IMR-90 (cell line): ENCODE data around the gene OR5C1. TPM values are rescaled to one million over a fixed set of nuclear protein-coding genes. Genes with fewer than 3 reads are reported as not detected.

Experiments used
- ATAC-seq: fragments of 200-7000 bp; cut with Tn5 transposase; 2 replicates; pipeline ENCODE4 v1.9.1; 2020; ENCODE audit warnings: low read depth, mild to moderate bottlenecking, moderate library complexity
- BruUV-seq: library from RNA; stranded (reverse); fragments of 400-500 nt; replicated peaks from 2 replicates; lab custom pipeline; 2021; lab: Mats Ljungman, UMichigan
- CTCF ChIA-PET: fragments of 300-600 bp; formaldehyde crosslinking; extraction: SDS; loops from one replicate; lab custom pipeline; 2021; ENCODE audit warnings: antibody characterized with exemption; lab: Yijun Ruan, JAX
- POLR2A ChIA-PET: fragments of 300-600 bp; sonication (Branson Sonifier 250); formaldehyde crosslinking; loops from one replicate; lab custom pipeline; 2022; ENCODE audit warnings: antibody characterized with exemption; ENCODE audit not compliant: unreplicated experiment; lab: Charles Lee
- DNase-seq: peaks from one replicate; pipeline ENCODE4 v3.0.0; 2013
- H2AFZ ChIP-seq: replicated peaks from 2 replicates; pipeline ENCODE3; 2013; ENCODE audit warnings: low read length, mild to moderate bottlenecking; ENCODE audit not compliant: poor library complexity
- H2AK5ac ChIP-seq: 2 replicates; pipeline ENCODE4 v1.6.1; 2013; ENCODE audit warnings: low read depth, low read length, inconsistent platforms
- H2AK9ac ChIP-seq: replicated peaks from 2 replicates; pipeline ENCODE3; 2013; ENCODE audit warnings: mild to moderate bottlenecking, low read depth, low read length, moderate library complexity; ENCODE audit not compliant: poor library complexity
- H2BK120ac ChIP-seq: 2 replicates; pipeline ENCODE4 v1.6.1; 2013; ENCODE audit warnings: low read depth, low read length, inconsistent platforms
- H2BK15ac ChIP-seq: 3 replicates; pipeline ENCODE4 v1.6.1; 2013; ENCODE audit warnings: low read depth, low read length, inconsistent platforms
- H2BK20ac ChIP-seq: 2 replicates; pipeline ENCODE4 v1.6.1; 2013; ENCODE audit warnings: low read depth, mild to moderate bottlenecking, inconsistent platforms, low read length, moderate library complexity
- H2BK5ac ChIP-seq: 2 replicates; pipeline ENCODE4 v1.6.1; 2013; ENCODE audit warnings: mild to moderate bottlenecking, low read depth, low read length, inconsistent platforms; ENCODE audit not compliant: poor library complexity, severe bottlenecking
- H3K14ac ChIP-seq: replicated peaks from 2 replicates; pipeline ENCODE4 v1.6.1; 2013; ENCODE audit warnings: low read depth, low read length, inconsistent platforms
- H3K18ac ChIP-seq: 2 replicates; pipeline ENCODE4 v1.6.1; 2013; ENCODE audit warnings: low read depth, low read length, control low read depth
- H3K23ac ChIP-seq: 2 replicates; pipeline ENCODE4 v1.6.1; 2013; ENCODE audit warnings: low read depth, low read length, inconsistent platforms
- H3K27ac ChIP-seq: 2 replicates; pipeline ENCODE4 v1.5.1; 2013; ENCODE audit warnings: mild to moderate bottlenecking, control low read depth, low read length; ENCODE audit not compliant: insufficient read depth
- H3K27me3 ChIP-seq: 2 replicates; pipeline ENCODE4 v1.6.1; 2013; ENCODE audit warnings: low read length; ENCODE audit not compliant: control insufficient read depth, insufficient read depth
- H3K36me3 ChIP-seq: 2 replicates; pipeline ENCODE4 v1.6.1; 2013; ENCODE audit warnings: low read length, mixed read lengths; ENCODE audit not compliant: control insufficient read depth, insufficient read depth
- H3K4ac ChIP-seq: 2 replicates; pipeline ENCODE4 v1.6.1; 2013; ENCODE audit warnings: low read depth, low read length, inconsistent platforms
- H3K4me1 ChIP-seq: 2 replicates; pipeline ENCODE4 v1.6.1; 2013; ENCODE audit warnings: low read length, mixed read lengths; ENCODE audit not compliant: control insufficient read depth, insufficient read depth
- H3K4me2 ChIP-seq: 2 replicates; pipeline ENCODE4 v1.6.1; 2013; ENCODE audit warnings: low read depth, mild to moderate bottlenecking, control low read depth, low read length, moderate library complexity
- H3K4me3 ChIP-seq: 2 replicates; pipeline ENCODE4 v1.5.1; 2013; ENCODE audit warnings: low read depth, mild to moderate bottlenecking, control low read depth, low read length, moderate library complexity; ENCODE audit not compliant: insufficient read depth
- H3K56ac ChIP-seq: 2 replicates; pipeline ENCODE4 v1.6.1; 2013; ENCODE audit warnings: low read length, inconsistent platforms; ENCODE audit not compliant: insufficient read depth; ENCODE audit errors: extremely low read depth
- H3K79me1 ChIP-seq, 2 experiments: 2 replicates each; pipeline ENCODE4 v1.6.1; 2013; ENCODE audit warnings: low read length in 2 of 2, inconsistent platforms in 1 of 2, low read depth in 1 of 2
- H3K9ac ChIP-seq: 2 replicates; pipeline ENCODE4 v1.6.1; 2013; ENCODE audit warnings: low read depth, low read length, control low read depth
- H3K9me1 ChIP-seq: 2 replicates; pipeline ENCODE4 v1.6.1; 2013; ENCODE audit warnings: low read length, inconsistent platforms; ENCODE audit not compliant: insufficient read depth
- H3K9me3 ChIP-seq: 2 replicates; pipeline ENCODE4 v1.6.1; 2013; ENCODE audit warnings: low read length; ENCODE audit not compliant: control insufficient read depth, insufficient read depth
- H4K20me1 ChIP-seq: 2 replicates; pipeline ENCODE4 v1.6.1; 2013; ENCODE audit warnings: low read length, inconsistent platforms; ENCODE audit not compliant: insufficient read depth
- H4K5ac ChIP-seq: 2 replicates; pipeline ENCODE4 v1.6.1; 2013; ENCODE audit warnings: mild to moderate bottlenecking, low read depth, low read length, control low read depth
- H4K8ac ChIP-seq, 2 experiments: 2 replicates each; pipeline ENCODE4 v1.6.1; 2013; ENCODE audit warnings: low read depth in 2 of 2, low read length in 2 of 2, control low read depth in 1 of 2, inconsistent platforms in 1 of 2
- H4K91ac ChIP-seq: 2 replicates; pipeline ENCODE4 v1.6.1; 2013; ENCODE audit warnings: low read depth, low read length, inconsistent platforms; ENCODE audit not compliant: insufficient read depth
- CTCF ChIP-seq: conservative IDR thresholded peaks from 2 replicates; pipeline ENCODE4 v1.5.1; 2012; ENCODE audit warnings: mild to moderate bottlenecking, low read depth, low read length, improper control_type of control experiment
- FOS ChIP-seq: fragments of 150-350 bp; IDR thresholded peaks from 2 replicates; pipeline ENCODE4 v1.6.1; 2016; ENCODE audit warnings: low read depth, low read length
- MXI1 ChIP-seq: IDR thresholded peaks from 2 replicates; pipeline ENCODE4 v1.6.1; 2012; ENCODE audit warnings: low read depth, mild to moderate bottlenecking, low read length, moderate library complexity, borderline replicate concordance
- RAD21 ChIP-seq: IDR thresholded peaks from 2 replicates; pipeline ENCODE4 v1.6.1; 2012; ENCODE audit warnings: low read length, improper control_type of control experiment
- WGBS, 2 experiments: methylation state at CpG; one replicate each; pipeline versions ENCODE4 v1.1.5 to v1.1.7; 2013; ENCODE audit warnings: missing lambda C conversion rate in 2 of 2; ENCODE audit not compliant: insufficient read length in 1 of 2; ENCODE audit errors: extremely low coverage in 2 of 2; 5-methylcytosine and 5-hydroxymethylcytosine counted together
- dilution Hi-C: fragments of 300-500 bp; cut with HindIII; formaldehyde crosslinking; loops from one replicate; pipeline ENCODE4 v1.14.3; 2018; ENCODE audit warnings: low sequenced_read_pairs; ENCODE audit not compliant: unreplicated experiment
- in situ Hi-C: fragments of 300-500 bp; cut with MboI; formaldehyde crosslinking; loops from 3 replicates; pipeline ENCODE4 v1.14.3; 2019; ENCODE audit warnings: low sequenced_read_pairs, inconsistent platforms, mixed read lengths
- intact Hi-C: fragments of 100-400 bp; cut with micrococcal nuclease; formaldehyde crosslinking; loops from 2 replicates; pipeline ENCODE4 v1.10.0; 2022
- polyA plus RNA-seq, 3 experiments: library from polyadenylated mRNA; depleted of rRNA; stranded (reverse); fragments of >200 nt; gene quantifications; 2 replicates each; pipeline ENCODE4 v1.2.3, GENCODE V29; 2012; ENCODE audit warnings: low replicate concordance in 1 of 3
- total RNA-seq: library from RNA; depleted of rRNA; stranded (reverse); fragments of >200 nt; gene quantifications from 2 replicates; pipeline ENCODE4 v1.2.3, GENCODE V29; 2012

The OR5C1 gene
- total and polyA plus RNA-seq, 2 of the 4 experiments (the other 2 are of a cell fraction), result not detected

GRCh38 chr9:122812736-122813135 is 24.0 kb downstream of the OR5C1 start:
- H3K14ac ChIP-seq, result no peak overlapping the region
- no peaks in the 10 kb centered on the region for H3K27me3 ChIP-seq
- peaks cover 5 to 15% of the 10 kb centered on the region in 2 experiments; a peak in 2 of 4 replicates for H3K79me1 ChIP-seq
- H3K4me1 ChIP-seq, result no peaks in the 10 kb centered on the region
- no peak overlapping the region for H3K4me2 ChIP-seq
- no peak overlapping the region for H2AK9ac ChIP-seq
- H2AK5ac ChIP-seq, result no peak overlapping the region
- no peak overlapping the region for H3K27ac ChIP-seq
- H3K18ac ChIP-seq, result no peak overlapping the region
- no peak overlapping the region for H4K5ac ChIP-seq
- WGBS, 2 experiments, result 60% methylated on average over 1 of the region's 4 CpGs; no CpG with 5 or more reads in 1 of the 2 experiments
- H4K91ac ChIP-seq, result no peak overlapping the region
- BruUV-seq, result no TSS peak
- H3K4me3 ChIP-seq, result no peak overlapping the region
- H3K4ac ChIP-seq, result no peak overlapping the region
- CTCF ChIA-PET, result no interaction called here
- POLR2A ChIA-PET, result no interaction called here
- peaks cover 11% of the 10 kb centered on the region for H3K36me3 ChIP-seq
- no peaks in the 10 kb centered on the region for H3K9me3 ChIP-seq
- DNase-seq (no peak), ATAC-seq (no peak)
- dilution Hi-C loops (no loop called here), in situ Hi-C loops (loop anchor here (5.0 to 10.0 kb wide), 3 partner anchors 350 to 690 kb away; partner anchors contain the start of gene PTGS1), intact Hi-C loops (loop anchor here (10.0 kb wide), 1 partner anchor 718 kb away; the partner anchor contains the start of gene TTLL11)
- no peak overlapping the region for H3K9ac ChIP-seq
- TF ChIP-seq CTCF, result no peak
- TF ChIP-seq RAD21, result no peak
- no peak for TF ChIP-seq MXI1
- TF ChIP-seq FOS, result no peak
- no peaks in the 10 kb centered on the region for H3K9me1 ChIP-seq
- H2BK15ac ChIP-seq, result no peak overlapping the region
- H4K20me1 ChIP-seq, result no peaks in the 10 kb centered on the region
- H3K56ac ChIP-seq, result no peak overlapping the region
- H2AFZ ChIP-seq, result no peak overlapping the region
- H3K23ac ChIP-seq, result no peak overlapping the region
- H2BK120ac ChIP-seq, result no peak overlapping the region
- no peak overlapping the region for H2BK5ac ChIP-seq
- H2BK20ac ChIP-seq, result no peak overlapping the region
- H4K8ac ChIP-seq, result no peak overlapping the region
